HG03520 (cell line): Measurements from ENCODE around the gene PTPRU.

ENCODE experiments used
- ATAC-seq: cut with Tn5 transposase; IDR thresholded peaks from one replicate; pipeline ENCODE4 v1.9.1; 2021; ENCODE audit warnings: mild to moderate bottlenecking, moderate library complexity; ENCODE audit not compliant: unreplicated experiment

Gene PTPRU

DNA sequence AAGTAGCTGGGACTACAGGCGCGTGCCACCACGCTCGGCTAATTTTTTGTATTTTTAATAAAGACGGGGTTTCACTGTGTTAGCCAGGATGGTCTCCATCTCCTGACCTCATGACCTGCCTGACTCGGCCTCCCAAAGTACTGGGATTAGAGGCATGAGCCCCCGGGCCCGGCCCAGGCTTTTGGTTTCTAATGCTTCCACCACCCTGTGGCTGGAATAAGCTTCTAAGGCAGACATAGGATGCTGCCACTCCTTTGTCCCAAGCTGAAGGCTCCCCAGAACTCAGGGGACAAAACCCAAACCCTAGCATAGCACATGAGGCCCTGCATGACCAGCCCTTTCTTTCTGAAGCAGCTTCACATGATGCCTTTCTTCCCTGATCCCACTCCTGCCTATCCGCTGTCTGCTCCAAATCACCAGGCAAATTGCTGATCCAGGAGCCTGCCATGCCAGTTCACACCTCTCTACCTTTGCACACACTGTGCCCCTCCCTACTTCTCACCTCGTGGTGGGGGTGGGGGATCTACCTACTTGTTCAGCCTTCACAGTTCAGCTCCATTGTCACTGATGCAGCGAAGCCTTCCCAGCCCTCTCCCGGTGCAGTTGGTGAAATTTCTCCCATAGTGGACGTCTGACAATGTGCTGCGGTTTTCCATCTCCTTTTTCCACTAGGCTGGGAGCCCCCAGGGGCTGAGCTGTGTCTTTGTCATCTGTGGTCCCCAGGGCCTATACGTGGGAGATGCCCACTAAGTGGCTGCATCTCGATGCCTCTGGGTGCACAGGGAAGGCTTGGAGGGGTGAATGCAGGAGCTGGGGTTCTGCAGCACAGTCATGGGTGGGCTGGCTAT is 6.9 kb downstream of the PTPRU start:
- ATAC-seq = no peak

DNA sequence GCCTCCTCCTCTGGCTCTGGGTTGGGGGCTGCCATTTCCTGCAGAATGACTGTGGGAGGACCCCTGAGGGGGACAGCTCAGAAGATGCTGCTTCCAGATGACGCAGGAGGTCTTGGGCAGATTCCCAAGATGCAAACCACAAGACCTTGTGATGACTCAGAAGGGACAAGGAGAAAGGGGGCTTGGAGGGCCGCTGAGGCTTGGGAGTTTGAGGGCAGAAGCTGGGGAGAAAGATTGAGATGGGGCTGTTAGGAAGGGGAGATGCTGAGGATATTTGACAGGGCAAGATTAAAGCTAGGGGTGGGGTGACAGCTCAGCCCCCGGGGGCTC is 7.5 kb downstream of the PTPRU start:
- ATAC-seq = no peak

DNA sequence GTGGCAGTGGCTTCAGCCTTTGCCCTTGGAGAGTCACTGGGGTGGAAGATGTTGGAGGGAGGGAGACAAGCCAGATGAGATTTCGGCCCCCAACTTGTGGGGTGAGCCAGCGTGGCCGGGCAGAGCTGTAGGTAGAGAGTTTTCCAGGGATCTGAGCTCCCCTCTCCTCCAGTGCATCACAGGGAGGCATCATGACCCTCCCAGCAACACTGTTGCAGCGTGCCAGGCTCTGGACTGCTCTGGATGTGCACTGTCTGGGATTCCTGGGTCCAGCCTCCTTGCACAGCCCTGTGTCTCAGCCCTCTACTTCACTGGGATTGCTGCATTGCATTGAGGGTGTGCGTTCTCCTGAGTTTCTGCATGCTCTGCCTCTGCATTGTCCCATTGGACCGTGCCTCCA is 8.9 kb downstream of the PTPRU start:
- no peak for ATAC-seq

DNA sequence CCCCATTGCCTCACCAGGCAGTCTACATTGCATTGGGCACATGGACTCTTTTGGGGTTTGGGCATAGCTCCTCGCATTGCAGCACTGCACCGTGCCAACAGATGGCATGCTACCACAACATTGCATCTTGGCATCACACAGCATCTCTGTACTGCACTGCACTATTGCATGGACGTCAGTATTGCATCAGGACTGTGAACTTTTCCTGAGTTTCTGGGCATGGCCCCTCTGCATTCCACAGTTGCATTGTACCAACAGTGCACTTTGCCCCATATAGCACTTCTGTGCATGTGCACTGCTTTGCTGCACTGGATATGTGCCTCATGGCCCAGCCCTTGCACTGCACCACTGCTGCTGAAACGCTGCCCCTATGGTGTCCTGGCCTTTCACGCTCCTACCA is 9.6 kb downstream of the PTPRU start:
- ATAC-seq = no peak

DNA sequence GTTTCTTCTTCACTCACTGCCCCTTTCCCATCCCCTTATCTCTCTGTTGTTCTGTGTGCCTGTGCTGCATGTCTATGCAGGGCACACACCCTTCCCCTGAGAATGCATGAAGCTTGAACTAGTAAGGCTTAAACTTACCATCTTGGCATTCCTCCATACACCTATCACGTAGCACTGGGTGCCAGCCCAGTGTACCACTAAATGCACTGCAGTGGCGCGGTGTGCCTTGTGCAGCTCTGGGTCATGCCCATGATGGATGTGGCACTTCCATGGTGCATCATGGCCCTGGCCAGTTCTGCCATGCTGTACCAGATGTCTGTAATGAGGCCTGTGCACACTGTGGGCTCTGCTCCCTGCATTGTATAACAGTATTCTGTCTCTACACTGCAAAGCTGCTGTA is 10.7 kb downstream of the PTPRU start:
- ATAC-seq = no peak

DNA sequence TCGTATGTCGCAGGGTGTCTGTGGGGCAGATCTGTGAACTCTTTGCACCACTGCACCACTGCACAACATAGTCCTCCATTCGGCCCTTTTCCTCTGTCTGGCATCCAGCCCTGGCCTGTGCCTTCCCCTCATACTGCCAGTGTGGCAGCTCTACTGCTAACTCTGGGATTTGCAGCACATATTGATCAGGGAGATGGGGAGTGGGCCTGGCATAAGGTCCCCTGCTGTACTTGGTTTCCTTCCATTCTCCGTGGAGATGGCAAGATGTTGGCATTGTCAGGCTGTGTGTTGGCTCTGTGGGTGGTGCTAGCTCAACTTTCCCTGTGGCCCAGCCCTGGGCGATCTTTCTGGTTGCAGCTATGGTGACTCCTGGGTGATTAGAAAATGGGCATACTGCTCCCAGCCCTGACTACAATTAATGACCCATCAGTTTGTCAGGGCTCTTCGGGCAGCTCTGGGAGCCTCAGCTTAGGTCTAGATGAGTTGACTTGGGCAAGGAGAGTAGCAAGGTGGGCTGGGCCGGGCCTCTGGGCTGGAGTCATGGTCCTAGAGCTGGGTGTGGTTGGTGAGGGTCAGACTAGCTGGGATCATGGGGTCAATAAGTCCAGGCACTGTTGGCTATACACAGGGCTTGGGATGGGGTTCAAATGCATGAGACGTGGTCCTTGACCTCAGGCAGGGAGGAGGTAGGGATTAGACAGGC is 11.4 kb downstream of the PTPRU start:
- ATAC-seq = no peak

DNA sequence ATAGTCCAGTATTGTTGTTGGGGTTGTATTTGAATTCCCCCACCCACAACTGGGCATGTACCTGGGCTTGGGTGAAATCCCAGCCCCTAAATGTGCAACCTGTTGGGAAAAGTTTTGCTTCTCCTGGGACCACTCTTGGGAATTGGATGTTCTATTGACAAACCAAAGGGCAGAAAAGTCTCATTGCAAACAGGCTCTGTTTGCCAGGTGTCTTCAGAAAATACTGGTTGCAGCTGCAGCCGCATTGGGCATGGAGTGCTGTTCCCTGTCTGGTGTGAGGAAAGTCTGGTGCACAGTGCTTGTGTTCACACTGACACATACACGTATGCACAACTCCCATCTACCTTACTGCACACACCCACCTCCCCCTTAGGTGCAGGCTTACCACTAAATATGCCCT is 12.1 kb downstream of the PTPRU start:
- no peak for ATAC-seq

DNA sequence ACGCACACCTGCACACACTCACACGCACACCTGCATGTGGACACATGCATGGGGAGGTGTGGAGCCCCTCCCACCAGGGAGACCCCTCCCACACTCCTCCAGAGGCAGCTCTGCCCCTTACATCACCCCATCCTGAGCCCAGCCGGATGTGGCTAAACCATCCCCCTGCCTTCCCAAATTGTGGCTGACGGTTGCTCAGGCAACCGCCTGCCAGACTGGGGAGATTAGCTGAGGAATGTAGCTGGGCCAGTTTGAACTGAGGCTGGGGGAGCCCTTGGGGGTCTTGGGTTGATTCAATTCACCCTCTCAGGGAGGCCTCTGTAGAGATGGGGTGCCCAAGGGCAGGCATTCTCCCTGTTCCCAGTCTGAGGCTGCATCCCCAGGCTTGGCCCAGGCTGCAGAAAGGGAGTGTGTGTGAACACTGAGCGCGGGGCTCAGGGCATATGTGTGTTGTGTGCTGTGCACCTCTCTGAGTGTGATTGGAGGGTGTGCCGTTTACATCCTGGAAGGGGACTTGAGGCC is 12.9 kb downstream of the PTPRU start:
- ATAC-seq = no peak

DNA sequence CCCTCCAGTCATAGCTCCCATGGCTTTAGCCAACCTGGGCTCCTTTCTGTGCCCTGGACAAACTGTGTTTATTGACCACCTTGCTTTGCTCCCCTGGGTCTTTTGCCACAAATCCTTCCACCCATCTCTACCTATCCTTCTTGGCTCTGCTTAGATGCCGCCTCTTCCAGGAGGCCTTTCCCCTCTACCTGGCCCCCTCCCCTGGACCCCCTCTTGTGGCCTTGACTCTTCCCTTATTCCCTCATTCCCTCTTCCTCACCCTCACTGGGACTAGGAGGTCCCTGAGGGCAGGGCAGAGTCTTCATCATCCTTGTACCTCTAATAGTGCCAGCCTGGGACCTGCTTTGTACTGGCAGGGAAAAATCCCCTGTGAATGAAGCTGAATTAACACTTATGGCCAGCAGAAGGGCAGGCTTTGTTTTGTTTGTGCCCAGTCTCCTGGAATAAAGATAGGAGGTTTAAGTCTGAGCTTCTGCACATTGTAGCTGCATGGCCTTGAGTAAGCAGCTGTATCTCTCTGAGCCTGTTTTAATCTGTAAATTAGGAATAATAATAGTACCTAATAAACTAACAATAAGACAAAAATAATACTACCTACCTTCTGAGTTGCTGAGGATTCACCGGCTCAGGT is 13.7 kb downstream of the PTPRU start:
- no peak for ATAC-seq

DNA sequence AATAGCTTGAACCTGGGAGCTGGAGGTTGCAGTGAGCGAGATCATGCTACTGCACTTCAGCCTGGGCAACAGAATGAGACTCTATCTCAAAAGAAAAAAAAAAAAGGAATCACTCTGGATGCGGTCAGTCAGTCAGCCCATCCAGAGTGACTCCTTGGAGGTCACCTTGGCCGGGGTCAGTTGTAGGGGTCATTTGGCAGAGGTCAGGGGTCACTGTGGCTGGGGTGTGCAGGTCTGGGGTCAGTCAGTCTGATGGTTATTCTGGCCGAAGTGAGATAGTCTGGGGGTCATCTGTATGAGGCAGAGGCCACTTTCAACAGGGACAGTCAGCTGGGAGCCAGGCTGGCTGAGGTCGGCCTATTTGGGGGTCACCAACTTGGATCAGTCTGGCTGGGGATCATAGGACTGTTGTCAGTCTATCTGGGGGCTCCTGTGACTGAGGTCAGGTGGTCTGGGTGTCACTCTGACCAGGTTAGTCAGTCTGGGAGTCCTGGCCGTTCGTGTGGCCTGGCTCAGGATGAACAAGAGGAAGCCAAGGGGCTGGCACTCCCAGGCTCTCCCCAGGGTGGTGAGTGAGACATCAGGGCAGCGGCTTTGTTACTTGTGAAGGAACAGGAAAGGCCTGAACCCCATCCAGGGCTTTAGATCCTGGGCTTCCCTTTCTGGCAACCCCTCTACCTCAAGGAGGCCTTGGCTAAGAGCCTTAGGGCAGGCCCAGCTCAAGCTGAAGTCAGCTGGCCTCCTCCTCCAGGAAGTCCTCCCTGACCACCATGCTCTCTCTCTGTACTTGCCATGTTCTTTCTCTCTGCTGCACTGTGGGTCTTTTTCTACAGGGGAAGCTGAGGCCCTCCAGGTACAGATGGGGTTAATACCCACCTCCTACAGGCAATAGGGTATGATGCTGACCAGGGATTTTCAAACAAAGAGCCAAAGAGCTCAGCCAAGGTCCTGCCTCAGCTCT is 15.1 kb downstream of the PTPRU start:
- no peak for ATAC-seq

DNA sequence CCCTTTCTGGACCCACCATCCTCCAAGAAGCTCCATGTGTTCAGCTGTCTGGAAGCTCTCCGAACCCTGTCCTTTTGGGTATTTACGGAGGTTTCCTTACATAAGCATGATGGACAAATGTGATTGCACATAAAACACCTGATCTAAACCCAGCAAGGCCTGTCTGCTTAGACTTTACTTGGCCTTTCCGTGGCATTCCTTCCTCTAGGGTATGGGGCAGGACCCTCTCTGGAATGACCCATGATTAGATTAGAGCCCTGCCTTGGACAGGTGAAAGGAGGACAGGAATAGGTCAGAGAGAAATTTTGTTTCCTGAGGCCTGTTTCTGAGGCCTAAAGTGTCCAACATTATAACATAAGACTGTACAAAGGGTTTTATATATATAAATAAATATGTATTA is 16.9 kb downstream of the PTPRU start:
- ATAC-seq = no peak

DNA sequence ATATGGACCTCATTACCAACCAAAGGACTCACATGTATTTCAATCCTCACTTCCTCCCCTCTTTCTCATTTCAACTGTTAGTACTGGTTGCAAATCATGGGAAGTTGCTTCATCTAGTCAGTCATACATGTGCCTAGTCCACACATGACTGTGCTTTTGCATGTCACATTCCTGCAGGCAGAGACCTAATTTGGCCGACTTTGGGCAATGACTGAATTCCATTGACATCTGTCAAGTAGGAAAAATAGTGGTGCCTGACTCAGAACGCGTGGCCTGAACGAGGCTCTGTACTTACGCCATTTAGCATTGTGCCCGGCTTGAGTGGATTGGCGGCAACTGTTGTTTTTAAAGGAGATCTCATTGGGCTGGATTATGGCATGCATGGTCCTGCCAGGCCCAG is 18.0 kb downstream of the PTPRU start:
- ATAC-seq = no peak

DNA sequence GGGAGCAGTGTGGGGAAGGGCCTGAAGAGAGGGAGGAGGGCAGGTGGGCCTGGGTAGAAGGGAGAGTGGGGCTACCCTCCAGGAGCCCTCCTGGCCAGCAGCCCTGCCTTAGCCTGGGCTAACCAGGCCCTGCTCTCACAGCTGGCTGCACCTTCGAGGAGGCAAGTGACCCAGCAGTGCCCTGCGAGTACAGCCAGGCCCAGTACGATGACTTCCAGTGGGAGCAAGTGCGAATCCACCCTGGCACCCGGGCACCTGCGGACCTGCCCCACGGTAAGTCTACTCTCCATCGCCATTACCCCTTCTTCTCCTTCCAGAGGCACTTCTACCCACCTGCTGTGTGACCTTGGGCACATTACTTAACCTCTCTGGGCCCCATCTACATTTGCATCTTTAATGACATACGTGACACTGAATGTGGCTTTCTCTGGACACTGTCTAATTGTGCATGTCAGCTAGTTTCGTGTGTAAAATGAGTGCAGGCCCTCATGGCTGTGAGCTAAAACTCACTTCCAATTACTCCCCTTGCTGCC is 18.9 kb downstream of the PTPRU start:
- no peak for ATAC-seq

DNA sequence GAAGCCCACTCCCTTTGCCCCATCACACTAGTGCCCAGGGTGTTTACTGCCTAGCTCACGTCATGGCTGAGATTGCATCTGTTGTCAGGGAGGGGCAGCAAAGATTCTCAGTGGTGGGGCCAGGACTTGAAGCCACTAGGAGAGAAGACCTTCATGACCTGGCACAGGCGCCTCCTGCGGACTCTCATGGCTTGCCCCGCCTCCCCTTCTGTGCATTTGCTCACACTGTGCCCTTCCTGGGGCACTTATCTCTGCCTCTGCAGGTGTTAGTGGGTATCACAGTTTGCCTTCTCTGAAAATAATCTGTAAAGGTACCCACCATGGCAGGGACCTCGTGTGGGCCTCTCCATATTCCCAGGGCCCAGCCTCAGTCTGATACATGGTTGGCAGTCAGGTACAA is 20.1 kb downstream of the PTPRU start:
- ATAC-seq = no peak

DNA sequence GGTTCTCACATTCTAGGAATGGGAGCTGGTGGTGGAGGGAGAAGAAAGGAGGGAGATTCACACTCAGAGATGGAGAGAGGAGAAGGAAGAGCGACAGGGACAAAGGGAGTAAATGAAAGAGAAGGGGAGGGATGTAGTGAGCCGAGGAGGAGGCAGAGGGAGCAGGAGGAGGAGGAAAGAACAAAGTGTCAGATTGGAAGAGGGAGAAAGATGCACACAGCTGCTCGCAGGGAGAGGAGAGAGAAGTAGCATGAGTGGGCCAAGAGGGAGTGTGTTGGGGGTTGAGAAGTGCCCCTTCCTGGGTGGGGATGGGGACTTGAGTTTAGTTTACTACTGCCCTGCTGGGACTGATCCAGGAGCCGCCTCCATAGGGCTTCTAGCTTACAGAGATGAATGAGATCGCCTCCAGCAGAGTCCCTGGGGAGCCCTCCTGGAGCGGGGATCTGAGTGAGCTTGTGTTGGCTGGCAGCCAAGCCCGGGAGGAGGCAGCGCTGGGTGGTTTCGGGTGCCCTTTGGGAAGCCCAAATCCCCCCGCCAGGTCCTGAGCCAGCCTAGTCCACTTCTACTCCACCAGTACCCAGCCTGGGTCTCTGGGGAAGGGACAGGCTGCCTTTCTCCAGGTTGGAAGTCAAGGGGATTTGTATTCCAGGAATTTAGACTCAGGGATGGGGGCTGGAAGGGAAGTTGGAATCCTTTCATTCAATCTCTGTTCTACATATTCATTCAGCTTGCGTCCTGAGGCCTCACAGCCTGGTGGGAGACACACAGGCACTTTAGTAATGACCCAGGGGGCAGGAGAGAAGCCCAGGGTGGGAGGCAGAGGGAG is 20.9 kb downstream of the PTPRU start:
- ATAC-seq = no peak

DNA sequence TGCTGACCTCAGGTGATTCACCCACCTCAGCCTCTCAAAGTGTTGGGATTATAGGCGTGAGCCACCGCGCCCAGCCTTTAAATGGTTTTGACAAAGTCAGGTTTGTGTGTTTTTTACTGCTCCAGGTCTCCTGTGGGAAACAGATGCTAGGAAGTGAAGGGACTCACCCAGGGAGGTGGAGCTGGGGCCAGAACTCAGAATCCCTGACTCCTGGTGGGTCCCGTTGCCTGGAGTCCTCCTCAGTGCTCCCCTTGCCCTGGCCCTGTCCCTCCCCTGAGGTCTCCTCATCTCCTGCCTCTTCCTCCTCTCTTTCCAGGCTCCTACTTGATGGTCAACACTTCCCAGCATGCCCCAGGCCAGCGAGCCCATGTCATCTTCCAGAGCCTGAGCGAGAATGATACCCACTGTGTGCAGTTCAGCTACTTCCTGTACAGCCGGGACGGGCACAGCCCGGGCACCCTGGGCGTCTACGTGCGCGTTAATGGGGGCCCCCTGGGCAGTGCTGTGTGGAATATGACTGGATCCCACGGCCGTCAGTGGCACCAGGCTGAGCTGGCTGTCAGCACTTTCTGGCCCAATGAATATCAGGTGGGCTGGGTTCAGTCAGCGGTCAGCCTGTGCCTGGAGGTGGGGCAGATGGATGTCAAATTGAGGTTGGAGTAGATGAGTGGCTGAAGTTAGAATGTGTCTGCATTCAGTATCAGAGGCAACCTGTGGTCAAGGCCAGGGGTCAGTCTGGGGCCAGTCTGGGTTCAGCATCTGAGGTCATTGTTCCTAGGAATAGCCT is 22.1 kb downstream of the PTPRU start:
- no peak for ATAC-seq

DNA sequence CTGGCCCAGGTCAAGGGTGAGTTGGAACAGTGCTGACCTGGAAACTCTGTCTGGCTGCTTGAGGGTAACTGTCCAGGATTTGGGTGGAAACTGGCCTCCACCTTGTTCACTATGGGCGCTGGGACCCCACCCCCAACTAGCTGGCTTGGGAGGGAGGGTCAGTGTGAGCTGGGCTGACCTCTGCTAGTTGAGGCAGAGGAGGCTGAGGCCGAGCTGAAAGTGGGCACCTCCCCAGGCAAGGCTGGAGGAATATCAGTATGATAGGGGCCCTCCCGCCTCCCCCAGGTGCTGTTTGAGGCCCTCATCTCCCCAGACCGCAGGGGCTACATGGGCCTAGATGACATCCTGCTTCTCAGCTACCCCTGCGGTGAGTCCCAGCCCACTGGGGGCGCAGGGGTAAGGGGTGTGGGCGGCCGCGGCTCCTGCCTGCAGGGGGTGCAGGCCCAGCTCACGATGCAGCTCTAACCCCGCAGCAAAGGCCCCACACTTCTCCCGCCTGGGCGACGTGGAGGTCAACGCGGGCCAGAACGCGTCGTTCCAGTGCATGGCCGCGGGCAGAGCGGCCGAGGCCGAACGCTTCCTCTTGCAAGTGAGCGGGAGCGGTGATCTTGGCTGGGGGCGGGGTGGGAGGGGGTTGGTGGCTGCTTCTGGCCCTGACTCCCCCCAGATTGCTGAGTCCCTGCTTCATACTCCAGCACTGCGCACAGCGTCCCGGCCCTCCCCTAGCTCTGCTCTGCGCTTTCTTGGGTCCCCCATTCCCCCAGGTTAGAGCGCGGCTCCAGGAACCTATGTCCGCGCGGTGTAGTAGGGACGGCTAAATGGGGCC is 22.9 kb downstream of the PTPRU start:
- ATAC-seq = no peak

DNA sequence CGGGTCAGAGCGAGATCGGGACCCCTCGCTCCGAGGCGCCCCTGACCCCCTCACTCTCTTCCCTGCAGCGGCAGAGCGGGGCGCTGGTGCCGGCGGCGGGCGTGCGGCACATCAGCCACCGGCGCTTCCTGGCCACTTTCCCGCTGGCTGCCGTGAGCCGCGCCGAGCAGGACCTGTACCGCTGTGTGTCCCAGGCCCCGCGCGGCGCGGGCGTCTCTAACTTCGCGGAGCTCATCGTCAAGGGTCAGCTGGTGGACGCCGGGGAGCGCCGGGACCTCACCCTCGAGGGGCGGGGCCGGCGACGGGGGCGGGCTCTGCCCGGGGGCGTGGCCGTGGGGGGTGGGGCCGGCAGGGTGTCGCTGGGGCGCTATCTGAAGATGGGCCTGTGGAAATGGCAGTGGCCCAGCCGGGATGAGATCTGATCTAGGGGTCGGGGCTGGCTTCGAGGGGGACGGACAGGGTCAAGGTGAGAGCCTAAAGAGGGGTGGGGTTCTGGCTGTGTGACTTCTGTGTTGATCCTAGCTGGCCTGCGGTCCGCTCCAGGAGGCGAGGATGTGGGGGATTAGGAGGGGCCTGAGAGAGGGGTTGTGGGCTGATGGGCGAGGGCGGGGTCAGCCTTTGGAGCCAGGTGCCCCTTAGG is 23.6 kb downstream of the PTPRU start:
- no peak for ATAC-seq
